GM19035 (cell line): ENCODE measurements around the gene XIAP.
"Not testable (repeated sequence)": the region's sequence is repeated elsewhere in the genome, so short reads cannot be mapped to it uniquely, and the experiment has no call there.

Experiments used
- ATAC-seq: cut with Tn5 transposase; IDR thresholded peaks from one replicate; pipeline ENCODE4 v1.9.1; 2021; ENCODE audit not compliant: unreplicated experiment

The XIAP gene

DNA sequence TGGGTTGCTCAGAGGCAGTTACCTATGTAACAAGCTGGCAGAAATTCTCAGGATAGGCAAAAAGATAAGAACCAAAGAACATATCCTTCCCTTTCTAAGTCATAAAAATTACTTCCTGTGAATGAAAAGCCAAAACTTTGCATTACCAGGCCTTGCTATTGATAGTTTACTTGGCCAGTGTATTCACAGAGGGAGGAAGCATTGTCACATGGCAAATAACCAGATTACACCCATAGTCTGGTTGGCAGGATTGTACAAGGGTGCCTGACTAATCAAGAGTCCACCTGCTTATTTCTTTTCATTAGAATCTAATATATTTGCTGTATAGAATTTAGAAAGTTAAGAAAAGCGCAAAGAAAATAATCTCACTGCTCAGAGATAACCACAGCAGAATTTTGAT, 14.1 kb downstream of the XIAP start:
- ATAC-seq = no peak

DNA sequence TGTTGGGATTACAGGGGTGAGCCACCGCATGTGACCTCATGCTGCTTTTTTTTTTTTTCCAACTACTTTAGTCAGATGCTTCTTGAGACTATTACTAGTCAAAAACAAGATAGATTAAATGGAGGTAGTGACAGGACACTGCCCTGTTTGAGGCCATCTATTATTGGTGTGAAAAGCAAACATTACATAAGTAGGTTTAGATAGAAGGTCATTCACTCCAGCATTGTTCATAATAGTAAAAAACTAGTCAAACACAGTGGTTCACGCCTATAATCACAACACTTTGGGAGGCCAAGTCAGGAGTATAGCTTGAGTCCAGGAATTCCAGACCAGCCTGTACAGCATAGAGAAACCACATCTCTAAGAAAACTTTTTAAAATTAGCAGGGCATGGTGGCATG, 16.3 kb downstream of the XIAP start:
- ATAC-seq = no peak

DNA sequence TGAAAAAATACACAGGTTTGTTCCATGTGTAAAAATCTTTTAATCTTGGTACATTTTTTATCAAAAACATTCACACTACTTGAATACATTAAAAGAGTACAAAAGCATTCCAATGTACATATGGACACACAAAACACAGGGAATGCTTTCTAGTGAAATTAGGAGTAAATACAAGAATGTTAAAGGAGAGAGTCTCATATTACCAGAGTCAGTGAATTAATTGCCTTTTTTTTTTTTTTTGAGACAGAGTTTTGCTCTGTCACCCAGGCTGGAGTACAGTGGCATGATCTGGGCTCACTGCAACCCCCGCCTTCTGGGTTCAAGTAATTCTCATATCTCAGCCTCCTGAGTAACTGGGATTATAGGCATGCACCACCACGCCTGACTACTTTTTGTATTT, 17.0 kb downstream of the XIAP start:
- ATAC-seq = no peak

DNA sequence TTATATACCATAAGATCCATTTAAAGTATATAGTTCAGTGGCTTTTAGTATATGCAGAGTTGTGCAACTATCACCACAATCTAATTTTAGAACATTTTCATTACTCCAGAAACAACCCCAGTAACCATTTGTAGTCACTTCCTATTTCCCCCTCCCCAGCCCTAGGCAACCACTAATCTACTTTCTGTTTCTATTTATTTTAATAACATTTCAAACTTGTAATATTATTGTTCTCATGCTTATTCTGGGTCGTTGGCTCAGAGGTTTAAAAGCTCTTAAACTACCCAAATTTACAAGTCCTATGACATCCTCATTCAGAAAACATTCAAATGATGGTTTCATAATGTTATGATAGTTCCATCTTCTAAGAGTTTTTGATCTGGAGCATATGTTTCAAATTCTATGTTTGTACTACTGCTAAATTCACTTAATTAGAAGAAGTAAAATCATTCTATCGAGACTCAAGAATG, 18.4 kb downstream of the XIAP start:
- ATAC-seq = peak; percentile 80

DNA sequence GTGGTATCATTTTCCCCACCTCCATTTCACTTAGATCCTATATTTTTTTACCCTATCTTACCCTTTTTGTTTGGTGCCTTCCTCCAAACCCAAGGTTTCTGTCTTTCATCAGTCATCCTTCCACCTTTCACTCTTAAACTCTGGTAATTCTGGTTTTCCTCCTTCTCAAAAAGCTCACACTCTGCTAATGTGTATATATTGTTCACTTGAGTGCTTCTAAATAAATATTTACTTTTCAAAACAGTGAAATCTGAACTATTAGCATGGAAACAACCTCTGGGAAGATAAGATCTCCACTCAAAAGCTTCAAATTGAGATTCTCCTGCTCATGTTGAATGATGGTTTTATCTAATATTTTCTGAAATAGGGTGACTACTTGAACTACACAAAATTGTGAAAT, 21.5 kb downstream of the XIAP start:
- ATAC-seq = no peak

DNA sequence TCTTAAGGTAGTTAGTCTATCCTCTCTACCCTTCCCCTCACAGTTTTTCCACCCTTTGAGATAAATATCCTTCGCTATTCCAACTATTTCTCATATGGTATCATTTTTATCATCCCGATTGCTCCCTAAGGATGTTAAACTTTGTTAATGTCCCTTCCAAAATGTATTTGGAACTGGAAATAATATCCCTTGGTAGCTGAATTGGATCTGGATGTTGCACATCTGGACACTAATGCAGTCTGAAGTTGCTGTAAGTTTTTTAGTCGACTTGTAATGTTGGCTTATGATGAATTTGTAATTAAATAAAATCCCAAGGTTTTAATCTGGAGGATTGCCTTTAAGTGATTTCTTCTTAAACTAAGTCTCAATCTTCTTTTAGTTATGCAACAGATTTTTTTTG, 22.5 kb downstream of the XIAP start:
- ATAC-seq = no peak

DNA sequence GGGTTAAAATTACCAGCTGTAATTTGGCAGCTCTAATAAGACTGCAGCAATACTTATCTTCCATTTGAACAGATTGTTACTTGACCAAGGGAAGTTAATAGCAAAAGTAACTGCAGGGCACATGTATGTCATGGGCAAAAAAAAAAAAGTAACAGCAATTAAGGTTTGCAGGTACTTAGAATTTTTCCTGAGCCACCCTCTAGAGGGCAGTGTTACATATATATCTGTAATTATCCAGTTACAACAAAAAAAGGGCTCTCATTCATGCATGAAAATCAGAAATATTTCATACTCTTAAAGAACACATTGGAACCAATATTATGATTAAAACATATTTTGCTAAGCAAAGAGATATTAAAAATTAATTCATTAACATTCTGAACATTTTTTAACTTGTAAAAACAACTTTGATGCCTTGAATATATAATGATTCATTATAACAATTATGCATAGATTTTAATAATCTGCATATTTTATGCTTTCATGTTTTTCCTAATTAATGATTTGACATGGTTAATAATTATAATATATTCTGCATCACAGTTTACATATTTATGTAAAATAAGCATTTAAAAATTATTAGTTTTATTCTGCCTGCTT, 25.1 kb downstream of the XIAP start:
- no peak for ATAC-seq

DNA sequence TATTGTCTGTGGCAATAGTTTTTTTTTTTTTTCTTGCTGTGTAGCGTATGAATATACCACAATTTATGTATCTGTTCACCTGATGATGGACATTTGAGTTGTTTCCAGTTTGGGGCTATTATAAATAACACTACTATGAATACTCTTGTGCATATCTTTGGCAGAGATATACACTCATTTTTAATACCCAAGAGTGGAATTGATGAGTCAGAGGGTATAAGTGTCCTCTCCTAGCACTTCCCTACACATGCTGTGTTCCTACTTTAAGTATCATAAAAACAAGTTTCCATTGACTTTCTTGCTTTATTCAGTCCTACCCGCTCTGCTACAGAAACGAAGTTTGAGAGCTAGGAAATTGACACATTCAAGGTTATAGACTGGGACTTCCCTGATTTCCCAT, 39.8 kb downstream of the XIAP start:
- ATAC-seq = no peak

DNA sequence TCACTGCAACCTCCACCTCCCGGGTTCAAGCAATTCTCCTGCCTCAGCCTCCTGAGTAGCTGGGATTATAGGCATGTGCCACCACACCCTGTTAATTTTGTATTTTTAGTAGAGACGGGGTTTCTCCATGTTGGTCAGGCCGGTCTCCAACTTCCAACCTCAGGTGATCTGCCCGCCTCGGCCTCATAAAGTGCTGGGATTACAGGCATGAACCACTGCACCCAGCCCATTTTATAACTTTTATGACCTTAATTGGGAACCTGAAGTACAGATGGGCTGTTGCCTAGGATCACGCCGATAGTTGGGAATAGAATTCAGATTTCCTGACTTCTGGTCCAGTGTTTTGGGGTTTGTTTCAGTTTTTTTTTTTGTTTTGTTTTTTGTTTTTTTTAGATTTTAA, 43.4 kb downstream of the XIAP start:
- ATAC-seq = not testable (repeated sequence)

DNA sequence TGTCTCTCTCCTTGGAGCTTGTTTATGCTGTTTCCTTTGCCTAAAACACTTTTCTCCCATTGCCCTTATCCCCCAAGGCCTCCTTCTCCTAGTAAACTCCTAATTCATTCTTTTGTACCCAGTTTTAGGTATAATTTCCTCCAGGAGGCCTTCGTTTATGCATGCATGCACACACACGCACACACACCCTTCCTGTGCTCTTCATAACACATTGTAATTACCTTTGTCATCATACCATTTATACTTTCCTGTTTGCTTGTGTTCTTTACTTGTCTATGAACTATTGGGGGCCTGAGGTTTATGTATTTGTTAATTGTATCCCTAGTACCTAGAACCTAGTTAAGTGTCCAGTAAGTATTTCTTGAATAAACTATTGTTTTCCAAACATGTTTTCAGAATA, 45.5 kb downstream of the XIAP start:
- no peak for ATAC-seq

DNA sequence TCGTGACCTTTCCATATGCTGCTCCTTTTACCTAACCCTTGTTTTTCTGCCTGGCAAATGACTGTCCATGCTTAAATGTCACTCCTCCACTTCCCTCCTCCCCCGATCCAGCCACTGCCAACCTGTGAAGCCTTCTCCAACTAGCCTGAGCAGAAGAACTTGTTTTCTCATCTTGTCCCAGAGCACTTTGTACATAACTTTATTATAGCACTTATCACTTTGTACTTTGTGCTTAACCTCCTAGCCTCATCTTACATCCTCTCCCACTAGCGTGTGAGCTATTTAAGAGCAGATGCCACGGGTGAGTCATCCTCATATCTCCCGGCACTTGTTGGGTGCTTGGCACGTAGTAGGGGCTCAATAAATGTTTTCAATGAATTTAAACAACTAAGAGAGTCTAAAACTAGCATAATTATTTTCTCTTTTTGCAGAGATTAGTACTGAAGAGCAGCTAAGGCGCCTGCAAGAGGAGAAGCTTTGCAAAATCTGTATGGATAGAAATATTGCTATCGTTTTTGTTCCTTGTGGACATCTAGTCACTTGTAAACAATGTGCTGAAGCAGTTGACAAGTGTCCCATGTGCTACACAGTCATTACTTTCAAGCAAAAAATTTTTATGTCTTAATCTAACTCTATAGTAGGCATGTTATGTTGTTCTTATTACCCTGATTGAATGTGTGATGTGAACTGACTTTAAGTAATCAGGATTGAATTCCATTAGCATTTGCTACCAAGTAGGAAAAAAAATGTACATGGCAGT, 46.9 kb downstream of the XIAP start:
- ATAC-seq = no peak

DNA sequence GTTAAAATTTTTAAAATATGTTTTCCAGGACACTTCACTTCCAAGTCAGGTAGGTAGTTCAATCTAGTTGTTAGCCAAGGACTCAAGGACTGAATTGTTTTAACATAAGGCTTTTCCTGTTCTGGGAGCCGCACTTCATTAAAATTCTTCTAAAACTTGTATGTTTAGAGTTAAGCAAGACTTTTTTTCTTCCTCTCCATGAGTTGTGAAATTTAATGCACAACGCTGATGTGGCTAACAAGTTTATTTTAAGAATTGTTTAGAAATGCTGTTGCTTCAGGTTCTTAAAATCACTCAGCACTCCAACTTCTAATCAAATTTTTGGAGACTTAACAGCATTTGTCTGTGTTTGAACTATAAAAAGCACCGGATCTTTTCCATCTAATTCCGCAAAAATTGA, 49.7 kb downstream of the XIAP start:
- ATAC-seq = no peak

DNA sequence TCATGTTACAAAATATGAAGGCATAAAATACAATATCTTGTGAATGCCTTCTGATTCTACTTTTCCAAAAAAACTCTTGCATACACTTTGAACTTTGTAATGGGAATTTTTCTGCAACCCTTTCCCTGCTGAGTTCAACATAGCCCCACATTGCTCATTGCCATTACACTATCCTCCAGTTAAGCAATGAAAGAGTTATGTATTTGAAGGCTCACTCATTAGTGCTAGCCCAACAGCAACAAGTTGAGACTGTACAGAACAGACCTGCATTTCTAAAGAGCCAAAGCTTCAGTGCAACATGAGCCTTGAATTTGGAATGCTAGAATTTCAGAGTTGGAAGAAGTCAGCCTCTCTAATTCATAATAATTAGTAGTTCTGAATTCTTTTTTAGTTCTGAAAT, 57.2 kb downstream of the XIAP start:
- ATAC-seq = no peak

DNA sequence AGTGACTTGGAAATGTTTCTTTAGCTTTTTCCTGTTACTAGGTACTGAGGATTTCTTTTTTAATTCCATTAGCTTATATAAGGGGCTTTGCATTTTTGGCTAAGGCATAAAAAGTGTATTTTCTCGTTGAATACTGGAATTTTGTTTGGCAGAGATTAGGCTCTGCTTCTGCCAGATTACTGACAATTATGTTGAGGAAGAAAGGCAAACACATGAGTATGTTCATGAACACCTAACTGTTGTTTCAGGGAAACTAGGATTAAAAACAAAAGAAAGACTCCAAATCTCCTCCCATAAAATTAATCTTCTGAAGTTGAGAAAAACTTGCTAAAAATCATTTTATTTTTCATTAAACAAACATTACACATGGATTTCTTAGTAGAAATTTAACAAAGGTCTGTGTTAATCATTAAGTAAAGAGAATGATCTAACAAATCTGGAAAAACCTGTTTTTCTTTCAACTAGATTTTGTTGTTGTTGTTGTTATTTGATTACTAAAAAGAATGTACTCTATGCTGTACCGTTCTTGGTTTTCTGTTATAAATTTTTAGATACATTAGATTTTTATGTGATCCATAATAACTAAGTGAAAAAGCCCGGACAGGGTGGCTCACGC, 58.4 kb downstream of the XIAP start:
- no peak for ATAC-seq

DNA sequence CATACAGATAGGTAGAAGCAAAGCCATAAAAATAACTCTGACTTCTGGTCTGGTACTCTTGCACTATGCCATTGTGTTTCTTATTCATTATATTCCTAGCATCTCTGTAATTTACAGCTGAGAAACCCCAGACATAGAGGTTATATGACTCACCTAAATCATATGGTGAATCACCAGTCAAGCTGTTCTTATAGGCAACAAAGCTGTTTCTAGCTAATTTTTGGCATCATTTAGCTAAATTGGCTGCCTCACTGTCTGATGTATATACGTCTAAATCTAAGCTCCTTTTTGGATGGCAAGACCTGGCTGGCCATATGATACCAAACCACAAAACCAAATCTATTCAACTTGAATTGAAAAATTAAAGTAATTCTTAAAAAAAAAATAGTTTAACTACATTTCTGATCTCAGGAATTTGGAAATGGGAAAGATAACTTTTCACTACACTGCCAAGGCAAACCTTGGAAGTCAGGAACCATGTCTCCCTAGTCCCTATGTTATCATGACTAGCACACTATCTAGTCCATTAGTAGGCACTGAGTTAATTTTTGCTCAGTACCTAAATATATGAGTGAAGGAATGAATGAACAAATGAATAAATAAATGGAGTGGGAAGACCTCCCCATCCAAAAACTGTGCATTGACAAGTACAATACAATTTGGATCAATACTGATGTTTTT, 60.4 kb downstream of the XIAP start:
- no peak for ATAC-seq

DNA sequence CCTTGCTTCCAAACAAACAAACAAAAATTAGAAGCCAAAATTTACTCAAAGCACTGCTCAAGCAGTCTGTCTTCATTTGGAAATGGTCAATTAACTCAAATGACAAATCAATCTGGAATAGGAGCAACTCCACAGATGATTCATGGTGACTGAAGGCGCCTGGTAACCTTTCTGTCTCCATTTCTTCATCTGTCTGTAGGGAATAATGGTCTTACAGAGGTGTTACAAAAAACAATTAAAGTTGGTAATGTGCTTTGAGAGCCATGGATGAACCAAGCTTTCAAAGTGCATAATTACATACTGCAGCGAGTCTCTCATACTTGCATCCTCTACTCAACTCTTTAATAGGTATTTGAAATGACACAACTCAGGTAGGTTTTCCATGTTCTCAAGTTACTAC, 63.4 kb downstream of the XIAP start:
- no peak for ATAC-seq

DNA sequence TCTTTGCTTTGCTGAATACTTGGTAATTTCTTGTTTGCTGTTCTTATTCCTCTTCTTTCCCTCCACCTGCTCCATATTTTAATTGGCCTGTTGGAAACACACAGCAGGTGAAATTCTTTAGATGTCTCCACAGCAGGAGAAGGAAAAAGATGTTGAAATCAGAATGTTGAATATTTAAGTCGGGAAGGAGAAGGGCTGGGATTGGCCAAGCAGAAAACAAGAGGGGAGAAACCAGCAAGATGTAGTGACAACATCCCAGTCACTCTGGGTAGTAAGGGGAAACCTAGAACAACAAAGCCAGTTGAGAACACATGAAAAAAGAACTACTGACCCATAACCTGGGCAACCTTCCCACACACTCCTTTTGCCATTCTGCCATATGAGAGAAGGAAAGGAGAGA, 64.3 kb downstream of the XIAP start:
- ATAC-seq = no peak

DNA sequence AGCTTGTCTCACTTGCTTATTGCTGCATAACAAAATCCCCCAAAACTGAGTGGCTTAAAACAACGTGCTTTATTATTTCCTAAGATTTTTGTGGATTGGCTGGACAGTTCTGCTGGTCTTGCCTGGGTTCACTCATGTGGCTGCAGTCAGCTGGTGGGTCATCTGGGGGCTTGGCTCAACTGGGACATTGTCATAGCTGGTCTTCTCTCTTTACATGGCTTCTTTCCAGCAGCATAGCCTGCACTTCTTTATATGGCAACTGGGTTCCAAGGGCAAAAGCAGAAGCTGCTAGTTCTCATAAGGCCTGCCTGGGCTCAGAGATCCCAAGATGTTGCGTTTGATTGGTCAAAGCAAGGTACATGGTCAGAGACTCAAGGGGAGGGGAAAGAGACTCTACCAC, 68.0 kb downstream of the XIAP start:
- ATAC-seq = no peak

DNA sequence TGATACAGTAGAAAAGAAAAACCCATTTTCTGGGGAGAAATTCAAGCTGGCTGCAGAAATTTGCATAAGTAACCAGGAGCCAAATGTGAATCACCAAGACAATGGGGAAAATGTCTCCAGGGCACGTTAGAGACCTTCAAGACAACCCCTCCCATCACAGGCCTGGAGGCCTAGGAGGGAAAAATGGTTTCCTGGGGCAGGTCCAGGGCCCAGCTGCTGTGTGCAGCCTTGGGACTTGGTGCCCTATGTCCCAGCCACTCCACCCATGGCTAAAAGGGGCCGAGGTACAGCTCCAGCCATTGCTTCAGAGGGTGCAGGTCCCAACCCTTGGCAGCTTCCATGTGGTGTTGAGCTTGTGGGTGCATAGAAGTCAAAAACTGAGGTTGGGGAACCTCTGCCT, 72.2 kb downstream of the XIAP start:
- not testable (repeated sequence) for ATAC-seq

DNA sequence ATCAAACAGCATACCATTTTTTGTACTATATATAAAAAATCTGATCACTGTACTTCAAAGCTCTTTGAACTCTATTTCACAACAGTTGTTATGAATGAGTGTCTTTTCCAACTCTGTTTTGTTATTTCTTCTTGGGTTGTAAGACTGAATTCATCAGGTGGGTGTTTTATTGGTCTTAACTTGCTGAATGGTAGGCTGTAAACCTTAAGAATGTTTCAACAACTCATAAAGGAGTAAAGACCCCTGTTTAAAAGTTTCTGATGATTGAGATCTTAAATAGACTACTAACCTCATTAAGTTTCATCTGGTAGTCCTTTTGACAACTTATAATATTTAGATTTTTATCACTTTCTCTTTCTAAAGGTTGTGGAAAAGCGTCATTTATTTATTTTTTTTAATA, 83.2 kb downstream of the XIAP start:
- no peak for ATAC-seq

DNA sequence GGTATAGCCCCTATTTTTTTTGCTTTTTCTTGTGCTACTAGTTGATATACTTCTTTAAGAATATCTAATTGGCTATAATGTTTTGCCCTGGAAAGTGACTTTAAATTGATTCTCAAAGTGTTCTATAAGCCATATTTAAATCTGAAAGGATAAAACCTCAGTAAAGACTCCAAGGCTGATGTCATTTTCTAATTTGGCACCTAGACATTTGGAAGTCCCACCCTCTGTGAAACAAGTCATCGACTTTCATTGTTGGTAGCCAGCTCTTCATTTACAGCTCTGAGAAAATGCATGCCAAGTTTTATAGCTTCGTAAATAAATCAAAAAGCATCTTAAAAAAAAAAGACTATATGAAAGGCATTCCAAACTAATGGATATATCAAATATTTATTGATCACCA, 83.6 kb downstream of the XIAP start:
- no peak for ATAC-seq

DNA sequence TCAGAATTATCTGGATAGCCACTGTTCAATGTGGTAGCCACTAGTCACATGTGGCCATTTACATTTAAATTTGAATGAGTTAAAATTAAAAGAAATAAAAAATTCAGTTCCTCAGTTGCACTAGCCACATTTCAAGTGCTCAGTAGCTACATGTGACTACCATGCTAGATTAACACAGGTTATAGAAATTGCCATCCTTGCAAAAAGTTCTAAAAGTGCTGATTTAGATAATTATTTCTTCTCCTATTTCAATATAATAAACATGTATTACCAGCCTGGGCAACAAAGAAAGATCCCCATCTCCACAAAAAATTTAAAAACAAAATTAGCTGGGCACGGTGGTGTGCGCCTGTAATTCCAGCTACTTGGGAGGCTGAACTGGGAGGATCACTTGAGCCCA, 90.0 kb downstream of the XIAP start:
- ATAC-seq = no peak
